ENCODE data around the gene SNX21. TPM values are rescaled to one million over a fixed set of nuclear protein-coding genes. Genes with fewer than 3 reads are reported as not detected.

SNX21 gene
- total RNA-seq, 1 experiment from 2014 or later = 11.9 TPM

DNA sequence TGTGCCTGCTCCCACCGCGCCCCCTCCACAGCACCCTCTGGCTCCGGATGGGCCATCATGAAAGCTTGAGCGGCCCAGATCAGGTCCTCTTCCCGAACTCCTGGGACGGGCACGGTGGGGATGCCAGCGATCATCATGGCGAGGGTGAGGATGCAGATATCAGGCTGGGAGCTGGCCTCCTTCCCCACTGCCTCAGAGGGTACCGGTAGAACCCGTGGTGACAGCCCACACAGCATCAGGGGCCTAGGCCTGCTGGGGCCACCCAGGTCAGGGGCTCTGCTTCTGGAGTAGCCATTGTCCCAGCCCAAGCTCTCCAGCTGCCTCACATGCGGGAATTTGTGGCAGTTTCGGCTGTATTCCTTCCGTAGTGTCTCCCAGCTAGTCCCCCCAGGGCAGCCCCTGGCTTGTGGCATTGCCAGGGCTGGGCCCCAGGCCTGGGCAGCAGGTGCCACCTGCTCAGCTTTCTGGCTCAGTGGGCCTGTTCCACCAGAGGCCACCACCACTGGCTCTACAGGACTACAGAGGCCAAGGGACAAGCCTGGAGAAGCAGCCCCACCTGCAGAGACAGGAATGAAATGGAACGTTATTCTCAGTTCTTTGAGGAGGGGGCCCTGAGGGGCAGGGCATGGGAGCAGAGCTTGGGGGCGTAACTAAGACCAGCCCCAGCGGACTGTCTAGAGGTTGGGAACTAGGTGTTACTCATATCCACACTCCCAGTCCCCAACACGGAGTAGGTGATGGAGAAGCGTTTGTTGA, 53.2 kb downstream of the SNX21 start:
- Histone ChIP-seq H3K9me2 (ENCODE audit: insufficient read depth) (no peaks in the 10 kb centered on the region), H4K20me1 (ENCODE audit: insufficient read depth) (no peaks in the 10 kb centered on the region), H3K4me2 (ENCODE audit: low read length) (no peak overlapping the region), H3K79me2 (ENCODE audit: insufficient read depth, low read length) (peaks cover 15% of the 10 kb centered on the region), H3K9me3 (ENCODE audit: control insufficient read depth in 1 of 2, insufficient read depth in 1 of 2, low read depth in 1 of 2, low read length in 2 of 2) (no peaks in the 10 kb centered on the region), H2AFZ (ENCODE audit: low read depth, low read length, poor library complexity, severe bottlenecking) (no peak overlapping the region), H3K36me3 (ENCODE audit: control insufficient read depth in 1 of 2, insufficient read depth in 2 of 2, low read length in 2 of 2) (peaks cover 8 to 18% of the 10 kb centered on the region in 2 experiments; a peak in 2 of 4 replicates), H3K9ac (ENCODE audit: low read length) (no peak overlapping the region), H3K27me3 (ENCODE audit: insufficient read depth, low read length) (no peaks in the 10 kb centered on the region), H3K27ac (ENCODE audit: low read depth, low read length) (no peak overlapping the region), H3K4me3 (replicated peaks in 1 of 2; ENCODE audit: low read depth in 1 of 2, low read length in 2 of 2) (no peak overlapping the region), H3K4me1 (ENCODE audit: control insufficient read depth in 1 of 2, insufficient read depth in 2 of 2, low read length in 2 of 2) (peaks cover 19 to 32% of the 10 kb centered on the region in 2 experiments)
- CTCF ChIA-PET = no interaction called here
- DNase-seq (ENCODE audit: low read depth, low spot score) (no peak), ATAC-seq (no peak)
- intact Hi-C loops (cut with micrococcal nuclease) = no loop called here
- POLR2A ChIA-PET = no interaction called here
- no TSS peak for BruUV-seq (replicated peaks)
- TF ChIP-seq YY1 (IDR thresholded peaks at IDR 0.05; ENCODE audit: extremely low read depth, insufficient replicate concordance, low read depth, low read length) (no peak), CEBPB (IDR thresholded peaks at IDR 0.05; ENCODE audit: low read depth) (no peak), RAD21 (IDR thresholded peaks at IDR 0.05; ENCODE audit: low read depth) (no peak), EGR1 (IDR thresholded peaks at IDR 0.05; ENCODE audit: low read depth) (no peak)
- RAD21 ChIA-PET (ENCODE audit: low non-redundant PET in 1 of 2, low total read pairs in 2 of 2, uncharacterized antibody in 2 of 2, unreplicated experiment in 2 of 2) = no interaction called here

DNA sequence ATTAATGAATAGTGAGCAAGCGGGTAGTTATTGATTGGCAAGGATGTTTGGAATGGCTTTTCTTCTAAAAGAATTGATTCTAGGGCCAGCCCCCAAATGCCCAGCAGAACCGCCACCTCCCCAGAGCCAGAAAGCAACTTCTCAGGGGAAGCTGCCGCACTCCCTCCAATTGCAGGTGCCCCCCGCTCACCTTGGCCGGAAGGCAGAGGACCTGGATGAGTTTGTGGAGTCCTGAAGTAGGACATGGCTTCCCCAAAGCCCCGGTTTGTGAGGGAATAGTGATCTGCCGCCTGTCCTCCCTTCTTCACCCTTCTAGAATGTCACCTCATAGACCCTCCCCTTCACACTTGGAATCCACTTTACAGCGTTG, 53.7 kb downstream of the SNX21 start, which contains the start of gene SPATA25:
SPATA25 (minus strand) TSS at position 277 of the 370 bp plus-strand sequence; CDS start at position 245, 32 bp downstream.
- CTCF ChIA-PET = no interaction called here
- intact Hi-C loops (cut with micrococcal nuclease) = no loop called here
- ATAC-seq (no peak), DNase-seq (ENCODE audit: low read depth, low spot score) (no peak)
- H3K9me2 ChIP-seq (ENCODE audit: insufficient read depth) = no peaks in the 10 kb centered on the region
- H3K27me3 ChIP-seq (ENCODE audit: insufficient read depth, low read length) = no peaks in the 10 kb centered on the region
- no peak within 1 kb of the TSS for H3K4me2 ChIP-seq (ENCODE audit: low read length)
- no peak within 1 kb of the TSS for H3K9ac ChIP-seq (ENCODE audit: low read length)
- peaks cover 8 to 17% of the 10 kb centered on the region in 2 experiments; a peak in 2 of 4 replicates for H3K36me3 ChIP-seq (ENCODE audit: control insufficient read depth in 1 of 2, insufficient read depth in 2 of 2, low read length in 2 of 2)
- no peaks in the 10 kb centered on the region for H3K9me3 ChIP-seq (ENCODE audit: control insufficient read depth in 1 of 2, insufficient read depth in 1 of 2, low read depth in 1 of 2, low read length in 2 of 2)
- BruUV-seq (replicated peaks) = no TSS peak
- no peak within 1 kb of the TSS for H3K27ac ChIP-seq (ENCODE audit: low read depth, low read length)
- peaks cover 11% of the 10 kb centered on the region for H3K79me2 ChIP-seq (ENCODE audit: insufficient read depth, low read length)
- no peaks in the 10 kb centered on the region for H4K20me1 ChIP-seq (ENCODE audit: insufficient read depth)
- no peak within 1 kb of the TSS for H2AFZ ChIP-seq (ENCODE audit: low read depth, low read length, poor library complexity, severe bottlenecking)
- RAD21 ChIA-PET (ENCODE audit: low non-redundant PET in 1 of 2, low total read pairs in 2 of 2, uncharacterized antibody in 2 of 2, unreplicated experiment in 2 of 2) = no interaction called here
- POLR2A ChIA-PET = no interaction called here
- peaks cover 25 to 34% of the 10 kb centered on the region in 2 experiments for H3K4me1 ChIP-seq (ENCODE audit: control insufficient read depth in 1 of 2, insufficient read depth in 2 of 2, low read length in 2 of 2)
- no peak within 1 kb of the TSS for H3K4me3 ChIP-seq (replicated peaks in 1 of 2; ENCODE audit: low read depth in 1 of 2, low read length in 2 of 2)
- TF ChIP-seq YY1 (IDR thresholded peaks at IDR 0.05; ENCODE audit: extremely low read depth, insufficient replicate concordance, low read depth, low read length) = no peak
- no peak for TF ChIP-seq SRF (IDR thresholded peaks at IDR 0.05; ENCODE audit: low read depth)
- TF ChIP-seq, protein P1, sequence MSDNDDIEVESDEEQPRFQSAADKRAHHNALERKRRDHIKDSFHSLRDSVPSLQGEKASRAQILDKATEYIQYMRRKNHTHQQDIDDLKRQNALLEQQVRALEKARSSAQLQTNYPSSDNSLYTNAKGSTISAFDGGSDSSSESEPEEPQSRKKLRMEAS (IDR thresholded peaks at IDR 0.05) = no peak
- TF ChIP-seq TCF7L2 (IDR thresholded peaks at IDR 0.05; ENCODE audit: borderline replicate concordance, extremely low read depth, insufficient read depth, insufficient read length) = no peak
- TF ChIP-seq ZFX (IDR thresholded peaks at IDR 0.05) = no peak
- TF ChIP-seq, protein P2, sequence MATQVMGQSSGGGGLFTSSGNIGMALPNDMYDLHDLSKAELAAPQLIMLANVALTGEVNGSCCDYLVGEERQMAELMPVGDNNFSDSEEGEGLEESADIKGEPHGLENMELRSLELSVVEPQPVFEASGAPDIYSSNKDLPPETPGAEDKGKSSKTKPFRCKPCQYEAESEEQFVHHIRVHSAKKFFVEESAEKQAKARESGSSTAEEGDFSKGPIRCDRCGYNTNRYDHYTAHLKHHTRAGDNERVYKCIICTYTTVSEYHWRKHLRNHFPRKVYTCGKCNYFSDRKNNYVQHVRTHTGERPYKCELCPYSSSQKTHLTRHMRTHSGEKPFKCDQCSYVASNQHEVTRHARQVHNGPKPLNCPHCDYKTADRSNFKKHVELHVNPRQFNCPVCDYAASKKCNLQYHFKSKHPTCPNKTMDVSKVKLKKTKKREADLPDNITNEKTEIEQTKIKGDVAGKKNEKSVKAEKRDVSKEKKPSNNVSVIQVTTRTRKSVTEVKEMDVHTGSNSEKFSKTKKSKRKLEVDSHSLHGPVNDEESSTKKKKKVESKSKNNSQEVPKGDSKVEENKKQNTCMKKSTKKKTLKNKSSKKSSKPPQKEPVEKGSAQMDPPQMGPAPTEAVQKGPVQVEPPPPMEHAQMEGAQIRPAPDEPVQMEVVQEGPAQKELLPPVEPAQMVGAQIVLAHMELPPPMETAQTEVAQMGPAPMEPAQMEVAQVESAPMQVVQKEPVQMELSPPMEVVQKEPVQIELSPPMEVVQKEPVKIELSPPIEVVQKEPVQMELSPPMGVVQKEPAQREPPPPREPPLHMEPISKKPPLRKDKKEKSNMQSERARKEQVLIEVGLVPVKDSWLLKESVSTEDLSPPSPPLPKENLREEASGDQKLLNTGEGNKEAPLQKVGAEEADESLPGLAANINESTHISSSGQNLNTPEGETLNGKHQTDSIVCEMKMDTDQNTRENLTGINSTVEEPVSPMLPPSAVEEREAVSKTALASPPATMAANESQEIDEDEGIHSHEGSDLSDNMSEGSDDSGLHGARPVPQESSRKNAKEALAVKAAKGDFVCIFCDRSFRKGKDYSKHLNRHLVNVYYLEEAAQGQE (IDR thresholded peaks at IDR 0.05; ENCODE audit: low read depth) = no peak
- TF ChIP-seq, protein P3, sequence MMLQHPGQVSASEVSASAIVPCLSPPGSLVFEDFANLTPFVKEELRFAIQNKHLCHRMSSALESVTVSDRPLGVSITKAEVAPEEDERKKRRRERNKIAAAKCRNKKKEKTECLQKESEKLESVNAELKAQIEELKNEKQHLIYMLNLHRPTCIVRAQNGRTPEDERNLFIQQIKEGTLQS (IDR thresholded peaks at IDR 0.05) = no peak
- TF ChIP-seq FOSL1 (IDR thresholded peaks at IDR 0.05; ENCODE audit: low read depth) = no peak
- TF ChIP-seq POLR2A (IDR thresholded peaks at IDR 0.05; ENCODE audit: borderline replicate concordance, extremely low read depth, insufficient read depth, insufficient read length) = no peak
- no peak for TF ChIP-seq ELF1 (IDR thresholded peaks at IDR 0.05; ENCODE audit: borderline replicate concordance, low read depth)
- no peak for TF ChIP-seq POLR2AphosphoS5 (IDR thresholded peaks at IDR 0.05; ENCODE audit: low read depth, low read length)
- TF ChIP-seq, protein P4, sequence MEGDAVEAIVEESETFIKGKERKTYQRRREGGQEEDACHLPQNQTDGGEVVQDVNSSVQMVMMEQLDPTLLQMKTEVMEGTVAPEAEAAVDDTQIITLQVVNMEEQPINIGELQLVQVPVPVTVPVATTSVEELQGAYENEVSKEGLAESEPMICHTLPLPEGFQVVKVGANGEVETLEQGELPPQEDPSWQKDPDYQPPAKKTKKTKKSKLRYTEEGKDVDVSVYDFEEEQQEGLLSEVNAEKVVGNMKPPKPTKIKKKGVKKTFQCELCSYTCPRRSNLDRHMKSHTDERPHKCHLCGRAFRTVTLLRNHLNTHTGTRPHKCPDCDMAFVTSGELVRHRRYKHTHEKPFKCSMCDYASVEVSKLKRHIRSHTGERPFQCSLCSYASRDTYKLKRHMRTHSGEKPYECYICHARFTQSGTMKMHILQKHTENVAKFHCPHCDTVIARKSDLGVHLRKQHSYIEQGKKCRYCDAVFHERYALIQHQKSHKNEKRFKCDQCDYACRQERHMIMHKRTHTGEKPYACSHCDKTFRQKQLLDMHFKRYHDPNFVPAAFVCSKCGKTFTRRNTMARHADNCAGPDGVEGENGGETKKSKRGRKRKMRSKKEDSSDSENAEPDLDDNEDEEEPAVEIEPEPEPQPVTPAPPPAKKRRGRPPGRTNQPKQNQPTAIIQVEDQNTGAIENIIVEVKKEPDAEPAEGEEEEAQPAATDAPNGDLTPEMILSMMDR (IDR thresholded peaks at IDR 0.05 in 2 of 3, conservative IDR thresholded peaks at IDR 0.05 in 1 of 3; ENCODE audit: borderline replicate concordance in 1 of 3, insufficient read depth in 1 of 3, low read depth in 2 of 3, low read length in 2 of 3) = no peak
